Endometrial microvascular endothelial cells (primary cell): ENCODE results near the gene MGAT5B. TPM values are rescaled to one million over a fixed set of nuclear protein-coding genes. Genes with fewer than 3 reads are reported as not detected.

Experiments used
- in situ Hi-C: cut with HindIII; loops from 2 replicates; pipeline ENCODE4 v1.10.0; 2017; ENCODE audit warnings: low sequenced_read_pairs, low pct_unique_long_range_greater_than_20kb; ENCODE audit errors: inconsistent ontology term
- total RNA-seq: library from RNA; depleted of rRNA; stranded (reverse); fragments of >200 nt; gene quantifications from one replicate; pipeline ENCODE4 v1.2.3, GENCODE V29; 2015; ENCODE audit errors: inconsistent ontology term

MGAT5B gene
- total RNA-seq, 1 donor from 2014 or later, result 0.56 TPM

- in situ Hi-C loops, result no loop called here
Measured at GRCh38 chr17:76938009-76938408, 69.8 kb downstream of the MGAT5B start.

GRCh38 chr17:76940295-76940694 is 72.1 kb downstream of the MGAT5B start:
- in situ Hi-C loops, result no loop called here

DNA sequence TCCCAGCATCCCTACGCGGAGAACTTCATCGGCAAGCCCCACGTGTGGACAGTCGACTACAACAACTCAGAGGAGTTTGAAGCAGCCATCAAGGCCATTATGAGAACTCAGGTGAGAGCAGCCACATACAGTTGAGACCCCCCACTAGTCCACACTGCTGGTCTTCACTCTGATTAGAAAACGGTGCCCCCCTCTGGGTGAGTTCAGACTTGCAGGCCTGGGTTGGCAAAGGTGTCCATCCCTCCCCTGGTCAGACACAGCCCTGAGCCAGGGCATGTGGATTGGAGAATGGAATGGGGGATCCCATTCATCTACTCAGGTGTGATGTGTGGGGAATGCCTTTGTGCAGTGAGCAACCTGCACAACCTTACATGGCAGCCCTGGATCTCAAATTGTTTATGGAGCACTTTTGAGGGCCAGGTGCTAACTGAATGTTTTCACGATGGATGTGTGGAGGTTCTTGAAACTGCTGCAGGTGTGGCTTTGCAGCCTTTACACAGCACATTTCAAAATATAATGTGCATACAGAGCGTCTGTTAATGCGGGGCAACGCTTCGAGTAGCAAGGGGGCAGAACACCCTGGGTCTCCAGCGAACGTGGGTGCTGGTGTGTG is 72.6 kb downstream of the MGAT5B start:
- in situ Hi-C loops, result no loop called here

DNA sequence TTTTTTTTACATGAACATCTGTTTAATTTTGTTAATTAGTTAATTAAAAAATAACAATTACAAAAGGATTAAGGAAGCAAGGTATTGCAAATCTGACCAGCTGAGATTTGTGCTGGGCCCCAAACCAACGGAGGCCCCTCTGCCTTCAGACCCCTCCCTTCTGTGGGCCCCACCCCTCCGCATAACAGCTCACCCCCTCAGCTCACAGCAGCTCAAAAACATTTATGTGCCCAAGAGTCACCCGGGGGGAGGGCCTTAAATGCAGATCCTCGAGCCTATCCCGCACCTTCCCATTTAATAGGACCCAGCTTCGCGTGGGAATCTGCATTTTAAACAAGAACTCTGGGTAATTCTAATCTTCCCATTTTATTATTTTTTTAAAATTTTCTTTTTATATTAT is 75.0 kb downstream of the MGAT5B start:
- in situ Hi-C loops, result no loop called here

DNA sequence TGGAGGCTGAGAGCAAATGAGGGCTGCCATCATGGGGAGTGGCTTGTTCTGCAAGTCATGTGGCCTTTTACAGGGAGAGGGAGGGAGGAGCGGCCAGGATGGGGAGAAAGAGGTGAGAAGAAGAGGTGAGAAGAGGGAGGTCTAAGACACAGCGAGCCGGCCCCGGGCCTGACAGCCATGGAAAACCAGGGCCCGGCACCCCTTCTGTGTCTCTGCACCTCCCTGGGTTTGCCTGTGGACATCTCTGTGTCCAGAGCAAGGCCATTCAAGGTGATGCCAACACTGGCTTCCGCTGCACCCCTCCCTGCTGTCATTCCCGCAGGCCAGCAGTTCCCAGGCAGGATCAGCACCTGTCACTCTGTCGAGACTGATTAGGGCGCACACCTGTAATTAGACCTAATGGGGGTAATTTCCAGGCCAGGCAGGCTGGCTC is 75.6 kb downstream of the MGAT5B start:
- in situ Hi-C loops, result no loop called here

DNA sequence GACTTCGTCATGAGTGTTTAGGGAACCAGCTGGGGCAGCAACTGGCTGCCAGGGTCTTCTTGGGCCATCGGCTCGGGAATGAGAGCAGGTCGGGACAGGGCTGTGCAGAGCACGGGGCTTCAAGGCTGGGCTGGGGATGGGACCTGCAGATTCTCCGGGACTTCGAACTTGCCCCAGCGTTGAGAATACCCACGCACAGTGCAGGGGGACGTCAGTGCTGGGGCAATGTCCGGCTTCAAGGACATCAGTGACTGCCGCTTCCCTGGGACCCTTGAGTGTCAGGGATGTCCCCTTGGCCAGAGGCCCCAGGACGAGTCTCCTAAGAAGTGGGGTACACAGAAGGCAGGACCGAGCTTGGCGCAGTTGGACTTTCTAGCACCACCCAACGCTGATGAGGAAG is 76.3 kb downstream of the MGAT5B start:
- in situ Hi-C loops, result no loop called here

DNA sequence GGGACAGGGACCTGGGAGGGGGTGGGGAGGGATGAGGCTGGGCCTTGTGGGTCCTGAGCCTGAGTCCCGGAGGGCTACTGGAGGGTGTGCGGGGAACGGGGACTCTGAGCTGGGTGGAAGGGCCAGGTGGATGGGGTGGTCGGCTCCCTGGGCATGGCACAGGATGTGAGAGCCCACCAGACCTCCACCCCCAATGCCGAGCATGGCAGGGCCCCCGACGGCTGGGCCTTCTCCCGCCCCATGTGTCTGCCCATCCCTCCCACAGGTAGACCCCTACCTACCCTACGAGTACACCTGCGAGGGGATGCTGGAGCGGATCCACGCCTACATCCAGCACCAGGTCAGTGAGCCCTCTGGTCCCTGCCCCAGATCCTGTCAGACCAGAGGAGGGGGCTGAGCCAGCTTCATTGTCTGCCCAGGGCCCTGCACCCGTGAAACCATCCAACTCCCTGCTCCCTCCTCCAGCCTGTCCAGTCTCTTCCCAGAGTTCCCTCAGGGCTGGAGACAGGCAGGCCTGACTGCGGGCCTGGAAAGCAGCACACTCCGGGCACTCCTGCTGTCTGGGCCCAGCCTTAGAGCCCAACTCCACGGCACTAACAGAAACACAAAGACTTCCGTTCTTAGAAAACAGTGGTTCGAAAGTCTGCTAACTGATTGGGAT is 78.0 kb downstream of the MGAT5B start:
- in situ Hi-C loops, result no loop called here

DNA sequence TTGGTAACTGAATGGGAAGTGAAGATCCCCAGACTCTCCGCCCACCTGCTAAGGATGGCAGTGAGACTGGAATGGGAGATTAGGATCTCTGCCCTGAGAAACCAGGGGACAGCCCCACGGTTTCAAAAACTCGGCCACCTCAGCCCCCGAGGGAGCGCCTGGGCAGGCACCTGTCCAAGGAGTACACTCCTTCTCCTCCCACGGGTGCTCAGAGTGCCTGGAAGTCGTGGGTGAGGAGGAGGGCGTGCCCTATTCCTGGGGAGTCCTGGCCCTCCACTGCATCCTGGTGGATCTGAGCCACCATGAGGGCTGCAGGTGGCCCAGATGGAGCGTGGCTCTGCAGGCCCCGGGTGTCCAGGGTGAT is 78.5 kb downstream of the MGAT5B start:
- in situ Hi-C loops, result no loop called here

DNA sequence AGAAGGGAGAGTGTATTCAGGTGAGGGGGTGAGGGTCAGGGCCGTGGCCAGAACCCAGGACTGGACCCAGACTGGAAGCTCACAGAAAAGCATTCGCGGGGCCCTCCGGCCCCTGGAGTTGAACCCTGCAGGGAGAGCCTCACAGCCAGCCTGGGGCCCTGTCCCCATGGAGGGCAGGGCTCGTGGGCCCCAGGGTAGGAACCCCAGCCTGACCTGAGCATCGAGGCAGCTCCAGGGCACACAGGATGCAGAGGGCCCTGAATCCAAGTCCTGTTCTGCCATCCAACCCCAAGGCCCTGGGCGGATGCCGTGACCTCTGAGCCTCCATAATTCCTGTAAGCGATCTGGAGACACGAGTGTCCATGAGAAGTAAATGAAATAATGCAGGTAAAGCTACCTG is 79.1 kb downstream of the MGAT5B start:
- in situ Hi-C loops, result no loop called here

DNA sequence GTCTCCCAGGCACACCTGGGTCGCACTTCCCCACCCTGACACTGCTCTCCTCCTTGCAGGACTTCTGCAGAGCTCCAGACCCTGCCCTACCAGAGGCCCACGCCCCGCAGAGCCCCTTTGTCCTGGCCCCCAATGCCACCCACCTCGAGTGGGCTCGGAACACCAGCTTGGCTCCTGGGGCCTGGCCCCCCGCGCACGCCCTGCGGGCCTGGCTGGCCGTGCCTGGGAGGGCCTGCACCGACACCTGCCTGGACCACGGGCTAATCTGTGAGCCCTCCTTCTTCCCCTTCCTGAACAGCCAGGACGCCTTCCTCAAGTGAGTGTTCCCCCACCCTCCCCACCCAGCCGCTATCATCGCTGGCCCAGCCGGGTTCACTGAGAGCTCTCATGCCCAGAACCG is 79.6 kb downstream of the MGAT5B start:
- in situ Hi-C loops, result no loop called here

DNA sequence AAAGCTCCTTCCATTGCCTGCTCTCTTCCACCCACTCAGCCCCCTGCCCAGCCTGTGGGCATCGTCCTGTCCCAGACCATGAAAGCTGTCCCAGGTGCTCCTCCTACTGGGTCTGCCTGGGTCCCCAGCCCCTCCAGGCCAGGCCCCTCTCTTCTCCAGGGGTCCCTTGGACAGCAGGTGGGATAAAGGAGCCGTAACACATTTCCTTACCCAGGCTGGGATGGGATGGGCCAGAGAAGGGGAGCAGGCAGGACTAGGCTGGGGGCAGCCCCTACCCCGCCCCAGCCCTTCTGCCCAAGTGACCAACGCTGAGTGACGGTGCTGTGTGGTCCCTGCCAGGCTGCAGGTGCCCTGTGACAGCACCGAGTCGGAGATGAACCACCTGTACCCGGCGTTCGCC is 80.1 kb downstream of the MGAT5B start:
- in situ Hi-C loops, result no loop called here

DNA sequence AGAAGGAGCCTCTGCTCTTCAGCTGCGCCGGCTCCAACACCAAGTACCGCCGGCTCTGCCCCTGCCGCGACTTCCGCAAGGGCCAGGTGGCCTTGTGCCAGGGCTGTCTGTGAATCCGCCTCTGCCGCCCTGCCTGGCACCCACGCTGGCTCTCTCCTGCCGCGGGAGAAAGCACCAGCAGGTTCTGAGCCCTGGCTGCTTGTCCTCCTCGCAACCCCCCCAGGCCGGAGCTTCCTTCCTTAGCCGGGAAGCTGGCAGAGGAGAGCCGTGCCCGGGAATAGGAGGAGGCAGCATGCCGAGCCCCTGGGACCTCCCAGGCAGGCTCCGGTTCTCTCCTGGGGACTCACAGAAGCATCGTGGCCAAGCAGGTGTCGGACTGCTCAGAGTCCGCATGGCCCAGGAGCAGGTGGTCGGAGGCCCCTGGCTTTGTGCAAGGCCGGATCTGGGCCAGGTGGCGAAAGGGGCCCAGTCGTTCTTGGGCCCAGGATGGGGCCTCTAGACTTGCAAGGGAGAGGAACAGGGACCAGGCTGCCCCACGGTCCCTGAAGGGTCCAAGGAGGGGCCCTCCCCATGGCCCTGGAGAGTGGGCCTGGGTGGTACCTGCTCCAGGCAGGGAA is 80.6 kb downstream of the MGAT5B start:
- in situ Hi-C loops, result no loop called here

GRCh38 chr17:76949913-76950695 is 81.9 kb downstream of the MGAT5B start:
- in situ Hi-C loops, result no loop called here

DNA sequence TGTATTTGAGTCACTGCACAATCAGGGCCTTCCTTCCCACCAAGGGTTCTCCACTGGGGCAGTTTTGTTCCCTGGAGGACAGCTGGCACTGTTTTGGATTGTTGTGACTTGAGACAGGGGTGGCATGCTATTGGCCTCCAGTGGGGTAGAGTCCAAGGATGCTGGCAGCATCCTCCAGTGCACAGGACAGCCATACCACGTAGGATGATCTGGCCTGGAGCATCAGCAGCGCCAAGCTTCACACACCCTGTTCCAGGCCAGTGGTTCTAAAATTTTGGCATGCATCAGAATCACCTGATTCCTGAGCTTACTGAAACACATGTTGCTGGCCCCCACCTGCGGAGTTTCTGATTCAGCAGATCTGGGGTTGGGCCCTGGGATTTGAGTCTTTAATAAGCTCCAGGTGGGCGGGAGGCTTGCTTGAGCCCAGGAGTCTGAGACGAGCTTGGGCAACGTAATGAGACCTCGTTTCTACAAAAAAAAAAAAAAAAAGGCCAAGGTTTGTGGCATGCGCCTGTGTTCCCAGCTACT is 83.2 kb downstream of the MGAT5B start:
- in situ Hi-C loops, result no loop called here

DNA sequence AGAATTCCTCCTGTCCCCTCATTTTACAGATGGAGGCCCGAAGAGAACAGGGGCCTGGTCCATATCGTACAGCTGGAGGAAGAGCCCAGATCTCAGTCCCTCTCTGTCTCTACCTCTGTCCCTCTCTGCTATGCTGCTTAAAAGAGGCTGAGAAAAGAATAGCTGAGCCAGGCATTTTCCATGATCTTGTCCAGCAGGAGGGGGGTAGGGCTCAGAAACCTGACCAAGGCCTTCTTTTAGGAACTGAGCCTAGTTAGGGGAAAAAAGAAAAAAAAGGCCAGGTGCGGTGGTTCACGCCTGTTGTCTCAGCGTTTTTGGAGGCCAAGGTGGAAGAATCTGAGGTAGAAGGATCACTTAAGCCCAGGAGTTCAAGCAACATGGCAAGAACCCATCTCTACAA is 84.2 kb downstream of the MGAT5B start:
- in situ Hi-C loops, result no loop called here

DNA sequence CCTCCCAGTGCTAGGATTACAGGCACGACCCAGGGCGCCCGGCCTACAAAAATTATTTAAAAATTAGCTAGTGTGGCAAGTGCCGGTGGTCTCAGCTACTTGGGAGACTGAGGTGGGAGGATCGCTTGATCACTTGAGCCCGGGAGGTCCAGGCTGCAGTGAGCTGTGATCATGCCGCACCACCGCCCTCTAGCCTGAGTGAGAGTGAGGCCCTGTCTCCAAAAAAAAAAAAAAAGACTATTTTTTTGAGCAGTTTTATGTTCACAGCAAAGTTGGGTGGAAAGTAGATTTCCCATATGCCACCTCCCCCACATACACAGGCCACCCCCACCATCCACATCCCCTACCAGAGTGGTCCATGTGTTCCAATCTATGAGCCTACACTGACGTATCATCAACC is 84.9 kb downstream of the MGAT5B start:
- in situ Hi-C loops, result no loop called here

- in situ Hi-C loops, result no loop called here
Measured at GRCh38 chr17:76953946-76954345, 85.7 kb downstream of the MGAT5B start.

DNA sequence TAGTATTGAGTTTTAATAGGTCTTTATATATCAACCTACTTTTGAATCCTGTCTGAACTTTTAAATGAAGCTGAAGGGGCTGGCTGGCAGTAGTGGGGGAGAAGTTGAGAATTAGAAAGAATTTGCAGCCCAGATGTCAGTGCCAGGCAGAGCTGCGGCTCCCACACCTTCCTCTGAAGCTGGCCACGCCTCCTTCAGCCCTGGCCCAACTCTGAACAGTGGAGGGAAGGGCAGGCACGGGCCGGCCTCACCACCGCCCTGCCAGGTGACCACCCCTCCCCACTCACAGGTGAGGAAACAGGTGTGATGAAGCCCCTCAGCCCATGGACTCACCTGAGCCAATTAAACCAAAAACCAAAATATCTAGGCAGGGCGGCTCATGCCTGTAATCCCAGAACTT is 87.0 kb downstream of the MGAT5B start:
- in situ Hi-C loops, result no loop called here

- in situ Hi-C loops, result no loop called here
Measured at GRCh38 chr17:76956846-76957540, 88.8 kb downstream of the MGAT5B start.
